Measurements from ENCODE around the gene ADGRB3. TPM values are rescaled to one million over a fixed set of nuclear protein-coding genes. Genes with fewer than 3 reads are reported as not detected.

The ADGRB3 gene
- total and polyA plus RNA-seq, 8 donors: 0.19 to 16.0 (median 0.61) TPM; not detected in 1

GRCh38 chr6:69294407-69294806 is 659.3 kb downstream of the ADGRB3 start:
- no peak overlapping the region for H3K4me3 ChIP-seq

GRCh38 chr6:69294862-69295261 is 659.8 kb downstream of the ADGRB3 start:
- no peak overlapping the region for H3K4me3 ChIP-seq
- H3K27me3 ChIP-seq: no peaks in the 10 kb centered on the region
- H3K27ac ChIP-seq: no peak overlapping the region
- H3K36me3 ChIP-seq: no peaks in the 10 kb centered on the region
- DNase-seq: no peak
- no peak for TF ChIP-seq CTCF (IDR thresholded peaks at IDR 0.05)
- no peak for TF ChIP-seq POLR2A (IDR thresholded peaks at IDR 0.05)
- TF ChIP-seq POLR2AphosphoS5 (IDR thresholded peaks at IDR 0.05): no peak
- TF ChIP-seq EP300 (IDR thresholded peaks at IDR 0.05): no peak
- H3K4me1 ChIP-seq: no peaks in the 10 kb centered on the region
- intact Hi-C loops (cut with DNase I; ENCODE audit: low total_unique reads): no loop called here
- no peaks in the 10 kb centered on the region for H3K9me3 ChIP-seq
- WGBS, 5 donors: 68 to 87% (median 82%) methylated on average over 4 of the region's 4 CpGs

More at GRCh38 chr6:69294407-69294806, 659.3 kb downstream of the ADGRB3 start:
- no peak overlapping the region for H3K27ac ChIP-seq
- H3K27me3 ChIP-seq: no peaks in the 10 kb centered on the region
- intact Hi-C loops (cut with DNase I; ENCODE audit: low total_unique reads): no loop called here
- no peak for TF ChIP-seq EP300 (IDR thresholded peaks at IDR 0.05)
- TF ChIP-seq POLR2AphosphoS5 (IDR thresholded peaks at IDR 0.05): no peak
- no peak for TF ChIP-seq POLR2A (IDR thresholded peaks at IDR 0.05)
- TF ChIP-seq CTCF (IDR thresholded peaks at IDR 0.05): no peak
- H3K4me1 ChIP-seq: no peaks in the 10 kb centered on the region
- H3K36me3 ChIP-seq: no peaks in the 10 kb centered on the region
- 65 to 81% (median 77%) methylated on average over 5 of the region's 5 CpGs for WGBS, 5 donors
- no peak for DNase-seq
- no peaks in the 10 kb centered on the region for H3K9me3 ChIP-seq

- H3K4me1 ChIP-seq: no peaks in the 10 kb centered on the region
- H3K4me3 ChIP-seq: no peak overlapping the region
Measured at GRCh38 chr6:69303382-69303781, 668.3 kb downstream of the ADGRB3 start.

GRCh38 chr6:69305456-69305855 is 670.4 kb downstream of the ADGRB3 start:
- Histone ChIP-seq H3K27ac (no peak overlapping the region), H3K36me3 (no peaks in the 10 kb centered on the region), H3K27me3 (no peaks in the 10 kb centered on the region), H3K4me3 (no peak overlapping the region), H3K9me3 (peaks cover 0 to 3% (median 0%) of the 10 kb centered on the region in 4 donors), H3K4me1 (no peaks in the 10 kb centered on the region)
- no peak for DNase-seq
- no peak for TF ChIP-seq POLR2AphosphoS5 (IDR thresholded peaks at IDR 0.05)
- TF ChIP-seq EP300 (IDR thresholded peaks at IDR 0.05): no peak
- TF ChIP-seq POLR2A (IDR thresholded peaks at IDR 0.05): no peak
- no peak for TF ChIP-seq CTCF (IDR thresholded peaks at IDR 0.05)
- WGBS, 5 donors: 39 to 46% (median 43%) methylated on average over 2 of the region's 2 CpGs
- intact Hi-C loops (cut with DNase I; ENCODE audit: low total_unique reads): no loop called here

More at GRCh38 chr6:69303382-69303781, 668.3 kb downstream of the ADGRB3 start:
- TF ChIP-seq POLR2A (IDR thresholded peaks at IDR 0.05) (no peak), POLR2AphosphoS5 (IDR thresholded peaks at IDR 0.05) (no peak), CTCF (IDR thresholded peaks at IDR 0.05) (no peak), EP300 (IDR thresholded peaks at IDR 0.05) (no peak)
- H3K36me3 ChIP-seq: no peaks in the 10 kb centered on the region
- 80 to 95% (median 89%) methylated on average over 2 of the region's 2 CpGs for WGBS, 5 donors
- peaks cover 0 to 3% (median 0%) of the 10 kb centered on the region in 4 donors for H3K9me3 ChIP-seq
- intact Hi-C loops (cut with DNase I; ENCODE audit: low total_unique reads): no loop called here
- no peak for DNase-seq
- no peak overlapping the region for H3K27ac ChIP-seq
- no peaks in the 10 kb centered on the region for H3K27me3 ChIP-seq
